OCI-LY3 (cell line): ENCODE results near the gene SLC39A3.

Experiments
- H2AFZ ChIP-seq: fragments of 200-600, 300-600 bp; shearing (Covaris generic); 2 replicates; pipeline ENCODE4 v1.6.0; 2014; ENCODE audit warnings: antibody characterized with exemption, low read depth, low read length
- H3K27ac ChIP-seq: fragments of 200-600, 300-600 bp; sonication (generic); 2 replicates; pipeline ENCODE4 v1.5.1; 2014; ENCODE audit warnings: mild to moderate bottlenecking, low read length, moderate library complexity, mixed read lengths
- H3K27me3 ChIP-seq: fragments of 200-600, 300-600 bp; sonication (generic); 2 replicates; pipeline ENCODE4 v1.6.1; 2014; ENCODE audit warnings: low read depth, low read length, mixed read lengths
- H3K36me3 ChIP-seq: fragments of 200-600, 300-600 bp; sonication (generic); replicated peaks from 2 replicates; pipeline ENCODE3; 2014; ENCODE audit warnings: low read depth, low read length, mixed read lengths
- H3K4me1 ChIP-seq: fragments of 300-600, 200-600 bp; sonication (generic); 2 replicates; pipeline ENCODE4 v1.6.1; 2014; ENCODE audit warnings: low read length, mixed read lengths
- H3K4me2 ChIP-seq: fragments of 200-600, 300-600 bp; sonication (generic); 2 replicates; pipeline ENCODE4 v1.6.1; 2014; ENCODE audit warnings: low read length, mixed read lengths
- H3K4me3 ChIP-seq: fragments of 300-600, 200-600 bp; sonication (generic); 2 replicates; pipeline ENCODE4 v1.5.1; 2014; ENCODE audit warnings: antibody characterized with exemption, mild to moderate bottlenecking, low read length, moderate library complexity
- H3K79me2 ChIP-seq: fragments of 300-600, 200-600 bp; shearing (Covaris generic); 2 replicates; pipeline ENCODE4 v1.6.1; 2014; ENCODE audit warnings: mild to moderate bottlenecking, low read length, mixed read lengths
- H3K9ac ChIP-seq: fragments of 300-600, 200-600 bp; shearing (Covaris generic); 2 replicates; pipeline ENCODE4 v1.6.0; 2014; ENCODE audit warnings: mild to moderate bottlenecking, low read length, moderate library complexity
- H3K9me3 ChIP-seq: fragments of 200-600, 300-600 bp; shearing (Covaris generic); 2 replicates; pipeline ENCODE4 v1.6.1; 2014; ENCODE audit warnings: low read length, mixed read lengths; ENCODE audit not compliant: insufficient read depth
- H4K20me1 ChIP-seq: fragments of 200-600, 300-600 bp; sonication (generic); 2 replicates; pipeline ENCODE4 v1.6.1; 2016; ENCODE audit warnings: low read length, mixed read lengths; ENCODE audit not compliant: insufficient read depth
- EZH2phosphoT487 ChIP-seq: fragments of 200-600 bp; shearing (Covaris generic); IDR thresholded peaks from 2 replicates; pipeline ENCODE4 v1.6.1; 2018; ENCODE audit warnings: antibody characterized with exemption, mixed run types, low read depth
- TF ChIP-seq, protein P1 (sequence below): fragments of 200-600, 300-600 bp; sonication (generic); IDR thresholded peaks from 2 replicates; pipeline ENCODE4 v1.5.1; 2014; ENCODE audit warnings: antibody characterized with exemption, low read length, low read depth

The SLC39A3 gene

DNA sequence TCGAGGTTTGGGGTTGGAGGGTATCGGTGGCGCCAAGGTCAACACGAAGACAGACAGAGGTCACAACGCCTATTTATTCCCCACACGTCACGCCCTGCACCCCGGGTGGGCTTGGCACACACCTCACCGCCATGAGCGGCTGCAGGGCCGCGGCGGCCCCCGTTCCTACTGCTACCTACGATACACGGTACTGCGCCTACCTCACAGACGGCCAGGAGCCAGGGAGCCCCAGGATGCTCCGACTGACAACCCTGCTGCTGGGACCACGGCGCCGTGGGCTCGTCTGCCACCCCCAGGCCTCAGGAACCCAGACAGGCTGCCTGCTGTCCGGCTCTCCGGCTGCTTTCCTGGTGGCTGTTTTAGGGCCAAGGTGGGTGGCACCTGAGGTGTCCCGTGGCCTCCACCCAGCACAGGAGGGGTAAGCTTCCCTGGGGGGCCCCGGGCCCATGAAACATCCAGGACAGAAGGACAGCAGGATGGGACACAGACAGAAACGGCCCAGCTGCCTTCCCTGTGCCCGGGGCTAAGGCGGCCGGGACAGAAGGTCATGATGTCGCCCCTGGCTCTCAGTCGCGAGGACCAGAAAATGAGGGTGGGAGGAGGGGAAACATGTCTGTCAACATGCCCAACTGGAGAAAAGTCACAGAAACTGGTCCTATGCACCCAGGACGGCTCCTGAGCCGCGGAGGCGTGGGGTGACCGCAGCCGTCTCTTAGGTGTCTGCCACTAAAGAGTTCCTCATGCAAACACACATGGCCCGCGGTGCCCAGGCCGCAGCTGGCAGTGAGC, 15.0 kb upstream of the SLC39A3 start:
- Histone ChIP-seq H3K9ac (no peak overlapping the region), H3K79me2 (no peaks in the 10 kb centered on the region), H3K36me3 (peaks cover 38% of the 10 kb centered on the region), H3K4me3 (no peak overlapping the region), H3K27me3 (no peaks in the 10 kb centered on the region), H4K20me1 (no peaks in the 10 kb centered on the region), H2AFZ (no peak overlapping the region), H3K27ac (no peak overlapping the region), H3K9me3 (no peaks in the 10 kb centered on the region), H3K4me2 (no peak overlapping the region), H3K4me1 (no peaks in the 10 kb centered on the region)
- no peak for TF ChIP-seq EZH2phosphoT487
- TF ChIP-seq, protein P1, sequence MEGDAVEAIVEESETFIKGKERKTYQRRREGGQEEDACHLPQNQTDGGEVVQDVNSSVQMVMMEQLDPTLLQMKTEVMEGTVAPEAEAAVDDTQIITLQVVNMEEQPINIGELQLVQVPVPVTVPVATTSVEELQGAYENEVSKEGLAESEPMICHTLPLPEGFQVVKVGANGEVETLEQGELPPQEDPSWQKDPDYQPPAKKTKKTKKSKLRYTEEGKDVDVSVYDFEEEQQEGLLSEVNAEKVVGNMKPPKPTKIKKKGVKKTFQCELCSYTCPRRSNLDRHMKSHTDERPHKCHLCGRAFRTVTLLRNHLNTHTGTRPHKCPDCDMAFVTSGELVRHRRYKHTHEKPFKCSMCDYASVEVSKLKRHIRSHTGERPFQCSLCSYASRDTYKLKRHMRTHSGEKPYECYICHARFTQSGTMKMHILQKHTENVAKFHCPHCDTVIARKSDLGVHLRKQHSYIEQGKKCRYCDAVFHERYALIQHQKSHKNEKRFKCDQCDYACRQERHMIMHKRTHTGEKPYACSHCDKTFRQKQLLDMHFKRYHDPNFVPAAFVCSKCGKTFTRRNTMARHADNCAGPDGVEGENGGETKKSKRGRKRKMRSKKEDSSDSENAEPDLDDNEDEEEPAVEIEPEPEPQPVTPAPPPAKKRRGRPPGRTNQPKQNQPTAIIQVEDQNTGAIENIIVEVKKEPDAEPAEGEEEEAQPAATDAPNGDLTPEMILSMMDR: no peak

DNA sequence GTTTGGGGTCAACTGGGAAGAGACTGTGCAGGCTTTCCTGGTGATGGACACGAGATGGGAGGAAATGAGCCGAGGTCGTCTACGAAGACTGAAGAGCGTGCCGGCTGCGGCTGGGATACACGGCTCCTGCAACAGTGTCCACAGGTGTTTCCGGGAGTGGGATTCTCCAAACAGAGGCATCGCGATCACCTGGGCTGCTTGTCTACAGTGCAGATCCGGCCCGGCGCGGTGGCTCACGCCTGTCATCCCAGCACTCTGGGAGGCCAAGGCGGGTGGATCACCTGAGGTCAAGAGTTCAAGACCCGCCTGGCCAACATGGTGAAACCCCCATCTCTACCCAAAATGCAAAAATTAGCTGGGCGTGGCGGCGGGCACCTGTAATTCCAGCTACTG, 11.6 kb upstream of the SLC39A3 start:
- H3K27ac ChIP-seq: no peak overlapping the region
- H3K36me3 ChIP-seq: peaks cover 21% of the 10 kb centered on the region
- H3K9ac ChIP-seq: no peak overlapping the region
- no peaks in the 10 kb centered on the region for H3K79me2 ChIP-seq
- TF ChIP-seq, protein P1: no peak
- TF ChIP-seq EZH2phosphoT487: no peak
- no peak overlapping the region for H3K4me2 ChIP-seq
- H2AFZ ChIP-seq: no peak overlapping the region
- H3K4me3 ChIP-seq: no peak overlapping the region
- no peaks in the 10 kb centered on the region for H4K20me1 ChIP-seq
- no peaks in the 10 kb centered on the region for H3K9me3 ChIP-seq
- H3K4me1 ChIP-seq: peaks cover 3% of the 10 kb centered on the region; the same call in 1 of the 2 replicates
- 0 out of 2 replicates have a peak, but pooled peaks cover 4% of the 10 kb centered on the region for H3K27me3 ChIP-seq

DNA sequence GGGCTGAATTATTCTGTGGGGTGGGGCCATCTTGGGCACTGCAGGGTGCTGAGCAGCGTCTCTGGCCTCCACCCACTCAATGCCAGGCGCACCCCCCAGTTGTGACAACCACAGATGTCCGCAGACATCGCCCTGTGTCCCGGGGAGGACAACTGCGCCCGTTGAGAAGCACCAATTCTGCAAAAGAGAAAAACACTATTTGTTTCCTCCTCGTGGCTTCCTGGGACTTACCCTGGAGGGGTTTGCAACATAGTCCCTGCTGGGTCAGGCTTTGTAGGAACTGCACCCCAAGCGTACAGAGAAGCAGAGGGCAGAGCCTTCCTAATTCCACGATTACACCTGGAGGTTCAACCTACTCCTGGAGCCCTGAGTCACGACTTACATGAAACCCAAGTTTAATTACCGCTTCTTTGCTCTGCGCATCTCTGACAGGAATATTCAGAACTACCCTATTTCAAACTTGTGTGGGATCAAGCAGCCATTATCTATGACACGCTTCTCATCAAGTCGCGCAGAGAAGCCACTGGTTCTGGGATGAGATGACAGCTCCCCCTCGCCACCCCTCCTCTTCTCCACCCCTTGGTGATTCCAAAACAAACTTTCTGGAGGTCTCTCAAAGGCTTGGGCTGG, 11.1 kb upstream of the SLC39A3 start:
- Histone ChIP-seq H3K4me3 (no peak overlapping the region), H2AFZ (no peak overlapping the region), H3K27me3 (0 out of 2 replicates have a peak, but pooled peaks cover 4% of the 10 kb centered on the region), H3K79me2 (no peaks in the 10 kb centered on the region), H3K4me2 (no peak overlapping the region), H3K9ac (no peak overlapping the region), H3K36me3 (peaks cover 21% of the 10 kb centered on the region), H3K9me3 (no peaks in the 10 kb centered on the region), H3K4me1 (peaks cover 3% of the 10 kb centered on the region; the same call in 1 of the 2 replicates), H3K27ac (no peak overlapping the region), H4K20me1 (no peaks in the 10 kb centered on the region)
- TF ChIP-seq, protein P1: no peak
- no peak for TF ChIP-seq EZH2phosphoT487

DNA sequence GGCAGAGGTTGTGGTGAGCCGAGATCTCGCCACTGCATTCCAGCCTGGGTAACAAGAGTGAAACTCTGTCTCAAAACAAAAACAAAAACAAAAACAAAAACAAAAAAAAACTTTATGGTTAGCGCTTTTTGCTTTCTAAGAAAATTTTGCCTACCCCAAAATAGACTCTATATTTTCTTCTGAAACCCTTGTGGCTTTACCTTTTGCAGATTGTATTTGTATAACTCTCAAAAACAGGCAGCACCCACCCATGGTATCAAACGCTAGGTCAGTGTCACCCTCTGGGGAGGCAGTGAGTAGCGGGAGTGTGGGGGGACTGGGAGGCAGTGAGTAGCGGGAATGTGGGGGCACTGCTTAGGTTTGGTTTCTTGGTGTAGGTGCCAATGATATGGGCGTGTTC, 7.5 kb upstream of the SLC39A3 start:
- TF ChIP-seq, protein P1: no peak
- no peak for TF ChIP-seq EZH2phosphoT487
- Histone ChIP-seq H3K9me3 (no peaks in the 10 kb centered on the region), H3K27me3 (peaks cover 14% of the 10 kb centered on the region), H2AFZ (no peak overlapping the region), H3K9ac (no peak overlapping the region), H3K27ac (no peak overlapping the region), H3K79me2 (no peaks in the 10 kb centered on the region), H3K36me3 (no peaks in the 10 kb centered on the region), H4K20me1 (no peaks in the 10 kb centered on the region), H3K4me2 (no peak overlapping the region), H3K4me1 (peaks cover 3% of the 10 kb centered on the region; the same call in 1 of the 2 replicates), H3K4me3 (no peak overlapping the region)
